ENCODE measurements around the gene PLEKHA5.

- TF ChIP-seq PATZ1 (CRISPR knock-in tag; IDR thresholded peaks at IDR 0.05; ENCODE audit: borderline replicate concordance) (no peak), TOX (CRISPR knock-in tag; IDR thresholded peaks at IDR 0.05; ENCODE audit: borderline replicate concordance) (no peak), ESRRG (CRISPR knock-in tag; IDR thresholded peaks at IDR 0.05) (no peak), SNAI2 (CRISPR knock-in tag; IDR thresholded peaks at IDR 0.05) (no peak), TCF4 (CRISPR knock-in tag; IDR thresholded peaks at IDR 0.05; ENCODE audit: borderline replicate concordance) (no peak), CSRNP3 (CRISPR knock-in tag; IDR thresholded peaks at IDR 0.05) (no peak), ZFP30 (CRISPR knock-in tag; IDR thresholded peaks at IDR 0.05) (no peak), ZNF70 (CRISPR knock-in tag; IDR thresholded peaks at IDR 0.05) (no peak)
These were observed 171.7 kb downstream of the PLEKHA5 start for GRCh38 chr12:19301223-19301622.

Measured in SK-N-SH treated with all-trans-retinoic acid at 6 μM for 48 hours (cell line).